ENCODE results near the gene CEP170. TPM values are rescaled to one million over a fixed set of nuclear protein-coding genes. Genes with fewer than 3 reads are reported as not detected.

CEP170 gene
- total RNA-seq, 1 experiment from 2014 or later = 94.7 TPM

GRCh38 chr1:243293941-243294722 lies 39.1 kb upstream of the CEP170 start:
- DNase-seq (ENCODE audit: low spot score) (no peak), ATAC-seq (peak; percentile 30; the same call in 1 of the 2 replicates)
- H3K4me3 Mint-ChIP-seq = no peak overlapping the region
- H3K36me3 Mint-ChIP-seq = 0 out of 2 replicates have a peak, but pooled peaks cover 5% of the 10 kb centered on the region
- H3K27ac Mint-ChIP-seq = peak overlapping the region; percentile 59; the same call in 1 of the 2 replicates
- POLR2A ChIA-PET = no interaction called here
- H3K4me1 Mint-ChIP-seq = peaks cover 14% of the 10 kb centered on the region
- TF ChIP-seq MAX (CRISPR knock-in tag; IDR thresholded peaks at IDR 0.05) (no peak), MLX (CRISPR knock-in tag; IDR thresholded peaks at IDR 0.05) (no peak), USF2 (CRISPR knock-in tag; IDR thresholded peaks at IDR 0.05) (no peak), E2F1 (CRISPR knock-in tag; IDR thresholded peaks at IDR 0.05) (no peak), ZNF121 (CRISPR knock-in tag; IDR thresholded peaks at IDR 0.05) (no peak), NFYB (CRISPR knock-in tag; conservative IDR thresholded peaks at IDR 0.05; ENCODE audit: low read depth) (no peak), PRDM15 (CRISPR knock-in tag; IDR thresholded peaks at IDR 0.05) (no peak), RELA (CRISPR knock-in tag; IDR thresholded peaks at IDR 0.05; ENCODE audit: borderline replicate concordance) (no peak), FOXP4 (CRISPR knock-in tag; IDR thresholded peaks at IDR 0.05) (no peak), RORB (CRISPR knock-in tag; IDR thresholded peaks at IDR 0.05) (no peak), ETV6 (CRISPR knock-in tag; IDR thresholded peaks at IDR 0.05) (no peak), MXD4 (CRISPR knock-in tag; IDR thresholded peaks at IDR 0.05; ENCODE audit: borderline replicate concordance) (no peak), GTF2I (CRISPR knock-in tag; conservative IDR thresholded peaks at IDR 0.05) (no peak), ZSCAN18 (CRISPR knock-in tag; IDR thresholded peaks at IDR 0.05) (no peak)
- CTCF ChIA-PET = interaction anchor here (1.3 kb wide), 1 partner anchor 50 kb away, joined by 3 read pairs; no protein-coding TSS in a partner anchor
- H3K27me3 Mint-ChIP-seq (ENCODE audit: low read depth) = no peaks in the 10 kb centered on the region
- H3K9me3 Mint-ChIP-seq = no peaks in the 10 kb centered on the region

Data from WTC11 (cell line).